Stimulated activated CD8-positive, alpha-beta memory T cell treated with anti-CD3 and anti-CD28 coated beads, Interleukin-7, amount 100 ng/mL, for 48 hours (primary cell): Measurements from ENCODE around the gene PABPC3.

Experiments used
- DNase-seq, 2 donors: peaks; one replicate each; pipeline ENCODE4 v3.0.0-alpha.2; 2020; ENCODE audit warnings: low read depth in 1 of 2; ENCODE audit errors: extremely low read depth in 1 of 2

The PABPC3 gene

GRCh38 chr13:25095851-25096453 is at the start of gene PABPC3:
PABPC3 (plus strand) TSS chr13:25096136; CDS start chr13:25096199, 63 bp downstream.
- DNase-seq: no peak

GRCh38 chr13:25046274-25046984 is 49.5 kb upstream of the PABPC3 start:
- DNase-seq: no peak

GRCh38 chr13:25046985-25047511 is 48.9 kb upstream of the PABPC3 start:
- no peak for DNase-seq

DNA sequence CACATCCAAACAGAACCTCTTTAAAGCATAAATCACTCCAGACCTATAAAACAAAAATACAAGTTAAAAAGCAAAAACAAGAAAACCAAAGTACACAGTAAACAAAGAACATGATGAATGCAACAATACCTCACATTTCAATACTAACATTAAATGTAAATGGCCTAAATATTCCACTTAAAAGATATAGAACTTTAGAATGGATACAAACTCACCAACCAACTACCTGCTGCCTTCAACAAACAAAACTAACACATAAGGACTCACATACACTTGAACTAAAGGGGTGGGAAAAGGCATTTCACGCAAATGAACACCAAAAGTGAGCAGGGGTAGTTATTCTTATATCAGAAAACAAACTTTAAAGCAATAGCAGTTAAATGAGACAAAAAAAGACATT is 44.9 kb upstream of the PABPC3 start:
- DNase-seq: no peak

- DNase-seq: no peak
These were observed 36.8 kb upstream of the PABPC3 start for GRCh38 chr13:25059166-25059565.

DNA sequence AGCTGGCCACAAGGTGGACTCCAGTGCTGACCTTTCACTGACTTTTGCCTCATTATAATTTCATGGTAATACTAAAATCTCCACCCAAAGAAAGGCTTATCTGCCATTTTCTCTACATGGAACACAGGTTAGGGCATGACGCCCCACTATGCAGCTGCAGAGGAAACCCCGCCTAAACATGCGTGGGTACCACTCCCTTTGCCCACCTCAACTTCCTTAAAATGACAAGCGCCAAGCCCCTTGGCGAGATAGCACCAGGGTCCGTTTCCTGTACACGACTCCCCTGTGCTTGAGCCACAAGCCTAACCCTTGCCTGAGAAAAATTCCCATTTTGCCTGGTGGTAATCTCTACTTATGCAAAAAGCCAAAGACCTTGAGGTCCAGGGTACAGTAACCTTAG is 36.0 kb upstream of the PABPC3 start:
- no peak for DNase-seq

GRCh38 chr13:25062479-25062878 is 33.5 kb upstream of the PABPC3 start:
- DNase-seq: no peak

DNA sequence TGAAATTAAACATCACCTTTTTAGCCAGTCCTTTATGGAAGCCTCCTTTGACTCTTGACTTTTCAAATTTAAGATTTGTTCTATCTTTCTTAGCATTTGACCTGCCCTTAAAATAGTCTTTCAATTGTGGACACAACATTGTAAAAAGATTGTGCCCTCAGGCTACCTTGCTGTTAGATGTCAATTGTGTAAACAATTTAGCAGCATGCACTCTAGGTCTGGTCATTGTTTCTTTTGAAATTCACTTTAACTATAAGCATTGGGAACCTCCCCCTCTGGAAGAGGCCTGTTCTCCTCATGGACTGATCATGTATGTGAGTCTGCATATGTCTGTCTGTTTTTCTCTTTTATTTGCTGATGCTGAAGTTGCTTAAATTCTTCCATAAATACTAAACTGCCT is 31.5 kb upstream of the PABPC3 start:
- no peak for DNase-seq

GRCh38 chr13:25065974-25066770 is 29.8 kb upstream of the PABPC3 start:
- DNase-seq: no peak

GRCh38 chr13:25067064-25067463 is 28.9 kb upstream of the PABPC3 start:
- no peak for DNase-seq

DNA sequence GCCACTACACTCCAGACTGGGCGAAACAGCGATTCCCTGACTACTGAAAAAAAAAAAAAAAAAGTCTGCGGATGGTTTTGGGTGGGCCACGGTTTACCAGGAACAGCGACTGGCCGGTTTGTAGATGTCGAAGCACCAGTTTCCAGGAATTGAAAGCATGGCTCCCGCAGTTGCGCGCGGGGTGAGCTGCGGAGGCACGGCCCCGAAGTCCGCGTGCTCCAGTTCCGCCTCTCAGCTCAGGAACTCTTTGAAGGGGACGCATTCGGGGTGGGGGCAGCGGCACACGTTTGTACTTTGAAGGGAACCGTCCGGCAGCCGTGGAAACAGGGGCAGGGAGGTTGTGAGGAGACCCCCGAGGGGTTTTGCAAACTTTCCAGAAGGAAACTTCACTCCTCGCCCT is 27.1 kb upstream of the PABPC3 start:
- DNase-seq: no peak

DNA sequence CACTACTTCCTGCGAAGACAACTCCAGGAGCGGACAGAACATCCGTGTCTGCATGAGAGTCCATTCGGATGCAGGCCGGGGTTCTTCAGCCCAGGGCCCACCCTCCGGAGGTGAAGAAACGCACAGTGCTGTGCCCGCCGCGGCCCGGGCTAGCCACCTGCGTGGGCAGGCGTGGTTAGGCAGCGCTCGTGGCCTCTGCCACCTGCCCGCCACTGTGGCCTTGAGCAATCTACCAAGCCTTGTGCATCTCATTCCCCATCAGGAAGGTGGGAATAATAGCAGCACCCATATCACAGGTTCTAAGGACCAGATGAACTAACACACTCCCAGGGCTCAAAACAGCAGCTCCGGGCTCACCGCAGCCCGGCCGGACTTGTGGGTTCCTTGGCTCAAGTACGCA is 26.7 kb upstream of the PABPC3 start:
- DNase-seq: no peak

GRCh38 chr13:25069911-25070310 is 26.0 kb upstream of the PABPC3 start:
- DNase-seq: no peak

- no peak for DNase-seq
These were observed 15.2 kb upstream of the PABPC3 start for GRCh38 chr13:25080773-25081172.

GRCh38 chr13:25084096-25084495 is 11.8 kb upstream of the PABPC3 start:
- no peak for DNase-seq

DNA sequence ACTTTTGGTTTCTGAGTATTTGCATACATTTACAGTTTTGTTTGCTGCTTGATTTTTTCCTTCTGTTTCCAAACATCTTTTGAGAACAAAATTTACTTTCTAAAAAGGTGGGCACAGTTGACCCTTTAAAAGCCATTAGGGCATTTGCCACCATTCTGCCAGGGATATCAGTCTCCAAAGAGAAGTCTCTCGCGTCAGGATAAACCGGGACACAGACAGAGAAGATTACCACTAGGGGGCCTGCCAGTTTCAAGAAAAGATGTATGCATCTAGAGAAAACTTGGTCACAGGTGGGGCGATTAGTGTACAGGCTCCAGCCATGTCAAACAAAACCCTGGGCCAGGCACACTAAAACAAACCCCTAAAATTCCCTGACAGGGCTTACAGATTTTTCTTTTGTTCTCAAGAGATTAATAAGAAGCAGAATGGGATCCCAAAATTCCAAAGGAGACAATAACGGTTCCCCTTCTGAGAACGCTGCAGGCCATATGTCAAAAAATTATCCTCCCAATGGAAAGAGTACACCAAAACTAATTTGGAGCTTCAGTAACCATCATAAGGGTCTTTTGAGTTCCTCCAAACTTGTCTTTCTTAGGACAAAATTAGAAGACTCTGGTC is 10.7 kb upstream of the PABPC3 start:
- DNase-seq: no peak

DNA sequence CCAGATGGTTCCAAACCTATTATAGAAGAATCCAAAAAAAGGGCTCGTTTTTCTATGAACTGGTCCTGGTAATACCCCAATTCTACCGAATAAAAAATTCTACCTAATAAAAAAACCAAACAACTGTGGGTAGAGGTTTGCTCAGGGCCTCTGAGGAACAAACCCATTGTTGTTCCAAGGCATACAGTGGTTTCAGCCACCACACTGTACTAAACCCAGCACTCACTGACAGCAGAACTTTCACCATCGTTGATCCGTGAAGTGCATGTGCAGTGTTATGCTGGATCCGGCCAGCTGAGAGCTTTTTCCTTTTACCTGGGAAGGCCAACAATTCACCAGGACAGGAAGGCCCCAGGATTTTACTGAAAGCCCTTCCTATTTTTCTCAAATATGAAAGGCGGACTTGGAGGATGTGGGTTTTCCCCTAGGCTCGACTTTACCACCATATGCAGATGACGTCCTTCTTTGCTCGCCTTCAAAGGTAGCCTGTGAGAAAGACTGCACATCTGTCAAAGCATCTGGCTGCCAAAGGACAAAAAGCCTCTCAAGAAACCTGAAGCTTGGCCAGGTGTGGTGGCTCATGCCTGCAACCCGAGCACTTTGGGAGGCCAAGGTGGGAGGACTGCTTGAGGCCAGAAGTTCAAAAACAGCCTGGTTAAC is 7.2 kb upstream of the PABPC3 start:
- DNase-seq: no peak

GRCh38 chr13:25097426-25097825 is 1.5 kb downstream of the PABPC3 start:
- DNase-seq: no peak

GRCh38 chr13:25103711-25104110 is 7.8 kb downstream of the PABPC3 start:
- no peak for DNase-seq

DNA sequence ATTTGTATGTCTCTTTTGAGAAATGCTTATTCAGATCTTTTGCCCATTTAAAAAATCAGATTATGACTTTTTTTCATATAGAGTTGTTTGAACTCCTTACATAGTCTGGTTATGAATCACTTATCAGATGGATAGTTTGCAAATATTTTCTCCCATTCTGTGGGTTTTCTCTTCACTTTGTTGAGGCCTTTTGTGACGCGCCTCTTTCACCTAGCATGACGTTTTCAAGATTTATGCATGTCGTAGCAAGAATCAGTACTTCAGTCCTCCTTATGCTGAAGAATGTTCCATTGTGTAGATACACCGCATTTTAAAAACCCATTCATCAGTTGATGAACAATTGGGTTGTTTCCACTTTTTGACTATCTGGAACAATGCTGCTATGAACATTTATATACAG is 13.4 kb downstream of the PABPC3 start:
- DNase-seq: no peak
